Endothelial cell of umbilical vein (primary cell): ENCODE measurements around the gene PIF1. TPM values are rescaled to one million over a fixed set of nuclear protein-coding genes. Genes with fewer than 3 reads are reported as not detected.

ENCODE experiments used
- BruUV-seq: library from RNA; stranded (reverse); fragments of 400-500 nt; replicated peaks from 2 replicates; lab custom pipeline; 2021; lab: Mats Ljungman, UMichigan
- CTCF ChIA-PET: fragments of 300-600, 350-600 bp; sonication (Branson Sonifier 250); formaldehyde crosslinking; loops from one replicate; lab custom pipeline; 2021; ENCODE audit warnings: antibody characterized with exemption, inconsistent platforms; lab: Charles Lee
- POLR2A ChIA-PET: fragments of 300-600, 350-600 bp; sonication (Branson Sonifier 250); formaldehyde crosslinking; loops from one replicate; lab custom pipeline; 2021; ENCODE audit warnings: antibody characterized with exemption, inconsistent platforms; lab: Charles Lee
- DNase-seq: peaks from one replicate; pipeline ENCODE4 v3.0.0-alpha.2; 2011; ENCODE audit warnings: low read depth, low spot score
- FAIRE-seq: peaks from 2 replicates; lab custom pipeline; 2011; peaks lifted over from hg19 to GRCh38; lab: Jason Lieb, UNC
- H2AFZ ChIP-seq: 2 replicates; pipeline ENCODE4 v1.6.0; 2012; ENCODE audit warnings: low read depth, low read length, control low read depth, inconsistent platforms
- H3K27ac ChIP-seq: 2 replicates; pipeline ENCODE4 v1.5.1; 2011; ENCODE audit warnings: low read depth, mild to moderate bottlenecking, control low read depth, low read length, moderate library complexity; ENCODE audit not compliant: insufficient read depth
- H3K27me3 ChIP-seq, 2 experiments: 2 replicates each; pipeline versions ENCODE4 v1.6.0 to v1.6.1; 2011; ENCODE audit warnings: low read length in 2 of 2, mixed read lengths in 1 of 2; ENCODE audit not compliant: control insufficient read depth in 2 of 2, insufficient read depth in 2 of 2
- H3K36me3 ChIP-seq, 2 experiments: 2 replicates in 1 of 2; 3 replicates in 1 of 2; pipeline ENCODE4 v1.5.1; 2011; ENCODE audit warnings: low read length in 2 of 2, mild to moderate bottlenecking in 1 of 2, moderate library complexity in 1 of 2; ENCODE audit not compliant: control insufficient read depth in 2 of 2, insufficient read depth in 2 of 2; ENCODE audit errors: extremely low read depth in 1 of 2
- H3K4me1 ChIP-seq: 3 replicates; pipeline ENCODE4 v1.5.1; 2011; ENCODE audit warnings: mild to moderate bottlenecking, low read length; ENCODE audit not compliant: control insufficient read depth, insufficient read depth; ENCODE audit errors: extremely low read depth
- H3K4me2 ChIP-seq: 2 replicates; pipeline ENCODE4 v1.6.1; 2011; ENCODE audit warnings: low read length, control low read depth, mixed read lengths; ENCODE audit not compliant: insufficient read depth
- H3K4me3 ChIP-seq, 3 experiments: fragments of 200-600 bp in 1 of 3; sonication (generic), shearing (Covaris generic) in 1 of 3; replicated peaks in 1 of 3; 2 replicates each; pipeline ENCODE4 v1.5.1; 2011 to 2016; ENCODE audit warnings: control low read depth in 3 of 3, low read length in 3 of 3, mild to moderate bottlenecking in 2 of 3, inconsistent platforms in 1 of 3, low read depth in 1 of 3, moderate library complexity in 1 of 3; ENCODE audit not compliant: insufficient read depth in 1 of 3
- H3K79me2 ChIP-seq: 2 replicates; pipeline ENCODE4 v1.6.0; 2012; ENCODE audit warnings: low read length, inconsistent platforms; ENCODE audit not compliant: control insufficient read depth, insufficient read depth
- H3K9ac ChIP-seq: replicated peaks from 2 replicates; pipeline ENCODE3; 2011; ENCODE audit warnings: low read length, control low read depth; ENCODE audit not compliant: insufficient read depth; ENCODE audit errors: extremely low read depth
- H3K9me1 ChIP-seq: replicated peaks from 3 replicates; pipeline ENCODE4 v1.6.0; 2011; ENCODE audit warnings: mild to moderate bottlenecking, low read length; ENCODE audit not compliant: control insufficient read depth, insufficient read depth; ENCODE audit errors: extremely low read depth
- H3K9me3 ChIP-seq: replicated peaks from 2 replicates; pipeline ENCODE4 v1.5.1; 2012; ENCODE audit warnings: low read length, inconsistent platforms; ENCODE audit not compliant: control insufficient read depth, insufficient read depth
- H4K20me1 ChIP-seq: replicated peaks from 2 replicates; pipeline ENCODE3; 2011; ENCODE audit warnings: mild to moderate bottlenecking, low read length; ENCODE audit not compliant: control insufficient read depth, insufficient read depth; ENCODE audit errors: extremely low read depth
- EZH2 ChIP-seq: IDR thresholded peaks from 2 replicates; pipeline ENCODE4 v1.6.1; 2012; ENCODE audit warnings: borderline replicate concordance, low read depth, mild to moderate bottlenecking, moderate library complexity, low read length, inconsistent platforms; ENCODE audit not compliant: severe bottlenecking
- FOS ChIP-seq: IDR thresholded peaks from 2 replicates; pipeline ENCODE4 v1.6.1; 2011; ENCODE audit warnings: mild to moderate bottlenecking, low read length, moderate library complexity, borderline replicate concordance; ENCODE audit not compliant: insufficient read depth
- GATA2 ChIP-seq: IDR thresholded peaks from 2 replicates; pipeline ENCODE4 v1.7.0; 2011; ENCODE audit warnings: low read depth, mild to moderate bottlenecking, moderate library complexity, mixed read lengths, low read length; ENCODE audit not compliant: insufficient read length, insufficient read depth
- JUN ChIP-seq: IDR thresholded peaks from 2 replicates; pipeline ENCODE4 v1.6.1; 2011; ENCODE audit warnings: borderline replicate concordance, low read depth; ENCODE audit not compliant: insufficient read length, insufficient read depth
- MYC ChIP-seq: IDR thresholded peaks from one replicate; pipeline ENCODE4 v1.6.1; 2011; ENCODE audit warnings: mild to moderate bottlenecking, low read depth, low read length
- POLR2A ChIP-seq: IDR thresholded peaks from 2 replicates; pipeline ENCODE4 v1.6.1; 2012; ENCODE audit warnings: low read depth, mild to moderate bottlenecking, control low read depth, low read length
- POLR2AphosphoS5 ChIP-seq: IDR thresholded peaks from 2 replicates; pipeline ENCODE4 v1.6.1; 2012; ENCODE audit warnings: low read depth, mild to moderate bottlenecking, control low read depth, low read length, moderate library complexity; ENCODE audit not compliant: insufficient read depth
- dilution Hi-C: fragments of 300-500 bp; cut with MboI; formaldehyde crosslinking; loops from one replicate; pipeline ENCODE4 v1.15.0; 2019; ENCODE audit warnings: low sequenced_read_pairs; ENCODE audit not compliant: extremely low pct_ligation_motif_present
- intact Hi-C: fragments of 100-400 bp; cut with micrococcal nuclease; formaldehyde crosslinking; loops from one replicate; pipeline ENCODE4 v1.10.0; 2022
- polyA plus RNA-seq, 4 experiments: library from polyadenylated mRNA; depleted of rRNA in 3 of 4; stranded (reverse) in 3 of 4; unstranded in 1 of 4; fragments of >200 nt; gene quantifications; 2 replicates each; pipeline versions ENCODE4 v1.2.1 to v1.2.3, GENCODE V29; 2011 to 2012; ENCODE audit warnings: missing spikeins in 1 of 4
- total RNA-seq: library from RNA; stranded (reverse); gene quantifications from 2 replicates; pipeline ENCODE4 v1.2.3, GENCODE V29; 2021
- TF ChIP-seq, protein P1 (sequence below): IDR thresholded peaks from 2 replicates; pipeline ENCODE4 v1.6.1; 2011; ENCODE audit not compliant: insufficient read depth, insufficient read length
- TF ChIP-seq, protein P2 (sequence below), 2 donors: IDR thresholded peaks; 1 replicate in 1 of 2; 2 replicates in 1 of 2; pipeline ENCODE4 v1.5.1; 2011; ENCODE audit warnings: low read length in 2 of 2, mild to moderate bottlenecking in 2 of 2, moderate library complexity in 2 of 2, control low read depth in 1 of 2, inconsistent platforms in 1 of 2, low read depth in 1 of 2; ENCODE audit not compliant: insufficient read depth in 1 of 2; ENCODE audit errors: extremely low read depth in 1 of 2

PIF1 gene
- total and polyA plus RNA-seq, 2 donors (not counting 3 experiments of a cell fraction or from before 2014, with no cell fraction given) = 18.6 to 52.7 TPM

DNA sequence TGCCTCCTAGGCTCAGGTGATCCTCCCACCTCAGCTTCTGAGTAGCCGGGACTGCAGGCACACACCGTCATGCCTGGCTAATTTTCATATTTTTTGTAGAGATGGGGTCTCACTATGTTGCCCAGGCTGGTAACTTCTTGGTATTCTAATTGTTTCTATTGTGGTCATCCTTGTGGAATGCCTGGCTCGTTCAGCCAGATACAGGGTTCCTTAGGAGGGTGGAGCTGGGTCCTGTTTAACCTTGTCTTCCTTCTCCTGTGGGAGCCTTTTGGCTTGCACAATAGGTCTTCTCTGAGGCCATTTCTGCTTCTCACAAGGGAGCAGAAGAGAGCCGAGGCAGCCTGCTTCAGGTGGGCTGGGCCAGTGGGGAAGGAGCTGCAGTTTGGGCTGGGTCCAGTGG, 32.0 kb upstream of the PIF1 start:
- Histone ChIP-seq H3K4me1 (peaks cover 29% of the 10 kb centered on the region), H3K9me3 (no peaks in the 10 kb centered on the region), H3K27me3 (no peaks in the 10 kb centered on the region), H3K36me3 (peaks cover 6 to 33% of the 10 kb centered on the region in 2 experiments), H3K4me2 (no peak overlapping the region), H4K20me1 (no peaks in the 10 kb centered on the region), H3K79me2 (peaks cover 18% of the 10 kb centered on the region), H2AFZ (no peak overlapping the region), H3K9ac (no peak overlapping the region), H3K27ac (peak overlapping the region; percentile 38), H3K4me3 (no peak overlapping the region), H3K9me1 (no peaks in the 10 kb centered on the region)
- intact Hi-C loops = loop anchor here (5.0 kb wide), 1 partner anchor 35 kb away; no protein-coding TSS in a partner anchor
- no TSS peak for BruUV-seq
- ChIA-PET POLR2A (interaction anchor here (0.6 to 0.8 kb wide), 2 partner anchors 16 to 143 kb away, joined by 3 read pairs; no protein-coding TSS in a partner anchor), CTCF (interaction anchor here (0.9 to 2.5 kb wide), 5 partner anchors 9 to 48 kb away, joined by 3 to 15 read pairs (median 4); no protein-coding TSS in a partner anchor)
- dilution Hi-C loops = no loop called here
- DNase-seq (no peak), FAIRE-seq (no peak)
- TF ChIP-seq MYC (no peak), EZH2 (no peak), POLR2A (no peak), JUN (no peak), GATA2 (no peak), FOS (no peak), POLR2AphosphoS5 (no peak)
- TF ChIP-seq, protein P1, sequence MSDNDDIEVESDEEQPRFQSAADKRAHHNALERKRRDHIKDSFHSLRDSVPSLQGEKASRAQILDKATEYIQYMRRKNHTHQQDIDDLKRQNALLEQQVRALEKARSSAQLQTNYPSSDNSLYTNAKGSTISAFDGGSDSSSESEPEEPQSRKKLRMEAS = no peak
- TF ChIP-seq, protein P2, sequence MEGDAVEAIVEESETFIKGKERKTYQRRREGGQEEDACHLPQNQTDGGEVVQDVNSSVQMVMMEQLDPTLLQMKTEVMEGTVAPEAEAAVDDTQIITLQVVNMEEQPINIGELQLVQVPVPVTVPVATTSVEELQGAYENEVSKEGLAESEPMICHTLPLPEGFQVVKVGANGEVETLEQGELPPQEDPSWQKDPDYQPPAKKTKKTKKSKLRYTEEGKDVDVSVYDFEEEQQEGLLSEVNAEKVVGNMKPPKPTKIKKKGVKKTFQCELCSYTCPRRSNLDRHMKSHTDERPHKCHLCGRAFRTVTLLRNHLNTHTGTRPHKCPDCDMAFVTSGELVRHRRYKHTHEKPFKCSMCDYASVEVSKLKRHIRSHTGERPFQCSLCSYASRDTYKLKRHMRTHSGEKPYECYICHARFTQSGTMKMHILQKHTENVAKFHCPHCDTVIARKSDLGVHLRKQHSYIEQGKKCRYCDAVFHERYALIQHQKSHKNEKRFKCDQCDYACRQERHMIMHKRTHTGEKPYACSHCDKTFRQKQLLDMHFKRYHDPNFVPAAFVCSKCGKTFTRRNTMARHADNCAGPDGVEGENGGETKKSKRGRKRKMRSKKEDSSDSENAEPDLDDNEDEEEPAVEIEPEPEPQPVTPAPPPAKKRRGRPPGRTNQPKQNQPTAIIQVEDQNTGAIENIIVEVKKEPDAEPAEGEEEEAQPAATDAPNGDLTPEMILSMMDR (IDR thresholded peaks at IDR 0.05; ENCODE audit: extremely low read depth in 1 of 2, insufficient read depth in 1 of 2, low read depth in 1 of 2, low read length in 2 of 2) = no peak
